DMS79 (cell line): ENCODE results near the gene OR4F29.
"Not testable (repeated sequence)": the region's sequence is repeated elsewhere in the genome, so short reads cannot be mapped to it uniquely, and the experiment has no call there.

Experiments
- DNase-seq: peaks from one replicate; lab custom pipeline; 2025; lab: John Stamatoyannopoulos, UW

Gene OR4F29

GRCh38 chr1:451578-451977 lies at the start of gene OR4F29:
TSS of gene OR4F29 (minus strand) at chr1:451678. CDS start at chr1:451678, 0 bp downstream.
- DNase-seq = not testable (repeated sequence)
